OCI-M1 (cell line): ENCODE data around the gene TRIOBP.

Source experiments
- DNase-seq: peaks from one replicate; lab custom pipeline; 2025; lab: John Stamatoyannopoulos, UW

TRIOBP gene

DNA sequence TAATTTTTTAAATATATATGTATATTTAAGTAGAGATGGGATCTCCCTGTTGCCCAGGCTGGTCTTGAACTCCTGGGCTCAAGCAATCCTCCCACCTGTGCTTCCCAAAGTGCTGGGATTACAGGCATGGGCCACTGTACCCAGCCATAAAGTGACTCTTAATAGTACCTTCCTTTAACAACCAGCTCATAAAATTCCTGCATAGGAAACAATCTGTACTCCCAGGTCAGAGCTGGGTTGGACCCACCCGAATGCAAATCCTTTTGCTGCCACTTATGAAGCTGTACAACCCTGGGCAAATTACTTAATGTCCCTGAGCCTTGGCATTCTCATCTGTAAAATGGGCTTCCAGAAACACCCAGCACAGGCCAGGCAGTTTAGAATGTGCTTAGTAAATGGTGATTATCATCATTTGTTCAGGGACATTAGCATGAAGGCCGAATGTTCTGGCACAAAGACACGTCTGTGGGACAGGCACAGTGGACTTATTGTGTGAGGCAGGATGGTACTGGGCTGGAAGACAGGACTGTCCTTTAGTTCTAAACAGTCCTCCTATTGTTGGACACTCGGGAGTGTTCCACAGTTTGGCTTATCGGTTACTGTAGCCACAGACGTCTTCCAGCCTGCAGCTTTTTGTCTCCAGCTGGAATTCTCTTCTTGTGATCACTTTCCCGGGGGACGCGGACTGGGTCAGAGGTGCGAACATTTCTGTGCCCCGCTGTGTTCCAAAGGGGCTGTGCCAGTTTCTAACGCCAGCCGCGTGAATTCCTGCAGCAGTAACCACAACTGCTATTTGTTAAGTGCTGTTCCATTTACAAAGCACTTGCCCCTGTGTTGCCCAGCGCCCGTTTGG lies 32.4 kb upstream of the TRIOBP start:
- no peak for DNase-seq

DNA sequence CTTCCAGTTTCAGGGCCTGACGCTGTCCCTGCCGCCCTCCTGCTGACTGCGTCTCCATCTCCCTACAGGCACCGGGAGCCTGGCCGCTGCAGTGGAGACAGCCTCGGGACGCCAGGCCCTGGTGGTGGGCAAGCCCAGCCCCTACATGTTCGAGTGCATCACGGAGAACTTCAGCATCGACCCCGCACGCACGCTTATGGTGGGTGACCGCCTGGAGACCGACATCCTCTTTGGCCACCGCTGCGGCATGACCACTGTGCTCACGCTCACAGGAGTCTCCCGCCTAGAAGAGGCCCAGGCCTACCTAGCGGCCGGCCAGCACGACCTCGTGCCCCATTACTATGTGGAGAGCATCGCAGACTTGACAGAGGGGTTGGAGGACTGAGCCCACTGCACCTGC lies 31.4 kb upstream of the TRIOBP start:
- DNase-seq = no peak

DNA sequence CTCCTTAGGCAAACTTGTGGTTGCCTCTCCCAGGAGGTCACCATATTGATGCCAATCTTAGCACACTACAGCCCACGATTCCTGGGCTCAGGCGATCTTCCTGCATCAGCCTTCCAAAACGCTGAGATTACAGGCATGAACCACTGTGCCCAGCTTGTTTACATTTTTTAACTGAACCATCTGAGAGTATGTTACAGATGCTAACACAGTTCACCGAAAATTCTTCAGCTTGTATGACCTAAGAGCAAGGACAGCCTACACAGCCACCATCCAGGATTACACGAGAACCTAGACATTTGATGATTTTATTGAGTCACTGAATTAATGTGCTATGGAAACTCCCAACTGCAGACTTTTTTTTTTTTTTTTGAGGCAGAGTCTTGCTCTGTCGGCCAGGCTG lies 27.3 kb upstream of the TRIOBP start:
- no peak for DNase-seq

DNA sequence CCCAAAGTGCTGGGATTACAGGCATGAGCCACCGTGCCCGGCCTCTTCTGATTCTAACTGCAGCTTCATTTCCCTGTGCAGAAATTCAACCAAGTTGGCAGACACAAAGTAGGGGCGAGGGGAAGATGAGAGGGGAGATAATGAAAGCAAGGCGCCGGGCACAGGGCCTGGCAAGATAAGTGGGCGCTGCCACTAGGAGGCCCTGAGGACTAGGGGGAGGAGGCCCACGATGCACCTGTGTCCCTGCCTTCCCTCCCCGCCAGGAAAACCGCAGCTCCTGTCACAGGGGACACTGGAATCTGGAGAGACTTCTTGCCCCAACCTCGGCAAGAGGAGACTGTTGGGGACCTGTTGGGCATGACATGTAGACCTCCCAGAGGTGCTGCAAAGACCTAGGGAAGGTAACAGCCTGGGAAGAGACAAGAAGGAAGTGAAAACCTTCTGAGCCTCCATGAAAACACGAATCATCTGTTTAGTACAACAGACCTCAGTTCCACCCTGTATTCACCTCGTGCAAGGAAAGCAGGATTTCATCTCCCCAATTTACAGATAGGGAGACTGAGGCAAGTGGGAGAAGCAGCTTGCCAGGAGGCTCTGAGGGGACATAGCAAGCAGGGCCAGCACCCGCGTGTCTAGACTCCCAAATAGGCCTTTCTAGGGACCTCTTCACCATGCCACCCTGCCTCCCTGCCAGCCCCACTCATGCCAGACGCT lies 24.5 kb upstream of the TRIOBP start:
- no peak for DNase-seq

DNA sequence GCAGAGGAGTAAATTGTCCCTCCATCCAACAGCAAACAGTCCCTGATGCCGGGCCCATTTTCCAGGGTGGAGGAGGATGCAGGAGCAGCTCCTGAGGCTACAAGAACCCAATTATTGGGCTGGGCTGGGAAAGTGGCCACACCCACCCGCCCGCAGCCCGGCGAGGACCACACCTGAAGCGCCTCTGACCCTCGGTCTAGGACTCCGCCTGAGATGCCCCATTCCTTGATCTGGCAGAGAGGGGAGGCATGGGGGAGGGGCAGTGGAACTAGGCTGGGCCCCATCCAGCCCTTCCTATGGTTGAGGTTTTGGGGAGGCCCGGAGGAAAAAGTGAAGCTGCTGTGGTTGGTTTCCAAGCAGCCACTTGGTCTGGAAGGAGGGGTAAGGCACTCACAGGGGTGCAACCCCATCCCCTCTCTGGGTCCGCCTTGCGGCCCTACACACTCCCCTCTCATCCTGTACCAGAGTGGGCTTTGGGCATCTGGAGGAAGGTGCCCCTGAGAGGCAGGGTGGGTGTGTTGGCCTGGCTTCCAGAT lies 23.9 kb upstream of the TRIOBP start:
- no peak for DNase-seq

DNA sequence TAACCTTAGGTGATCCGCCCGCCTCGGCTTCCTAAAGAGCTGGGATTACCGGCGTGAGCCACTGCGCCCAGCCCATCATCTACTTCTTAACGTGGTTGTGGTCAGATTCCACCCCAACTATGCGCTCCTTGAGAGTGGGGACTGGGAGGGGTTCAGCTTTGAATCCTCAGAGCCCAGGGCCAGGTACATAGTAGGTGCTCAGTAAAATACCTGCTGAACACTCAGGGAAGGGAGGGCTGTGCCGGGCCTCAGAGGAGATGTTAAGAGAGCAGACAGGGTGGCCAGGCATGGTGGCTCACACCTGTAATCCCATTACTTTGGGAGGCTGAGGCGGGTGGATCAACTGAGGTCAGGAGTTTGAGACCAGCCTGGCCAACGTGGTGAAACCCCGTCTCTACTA lies 22.6 kb upstream of the TRIOBP start:
- DNase-seq = no peak

DNA sequence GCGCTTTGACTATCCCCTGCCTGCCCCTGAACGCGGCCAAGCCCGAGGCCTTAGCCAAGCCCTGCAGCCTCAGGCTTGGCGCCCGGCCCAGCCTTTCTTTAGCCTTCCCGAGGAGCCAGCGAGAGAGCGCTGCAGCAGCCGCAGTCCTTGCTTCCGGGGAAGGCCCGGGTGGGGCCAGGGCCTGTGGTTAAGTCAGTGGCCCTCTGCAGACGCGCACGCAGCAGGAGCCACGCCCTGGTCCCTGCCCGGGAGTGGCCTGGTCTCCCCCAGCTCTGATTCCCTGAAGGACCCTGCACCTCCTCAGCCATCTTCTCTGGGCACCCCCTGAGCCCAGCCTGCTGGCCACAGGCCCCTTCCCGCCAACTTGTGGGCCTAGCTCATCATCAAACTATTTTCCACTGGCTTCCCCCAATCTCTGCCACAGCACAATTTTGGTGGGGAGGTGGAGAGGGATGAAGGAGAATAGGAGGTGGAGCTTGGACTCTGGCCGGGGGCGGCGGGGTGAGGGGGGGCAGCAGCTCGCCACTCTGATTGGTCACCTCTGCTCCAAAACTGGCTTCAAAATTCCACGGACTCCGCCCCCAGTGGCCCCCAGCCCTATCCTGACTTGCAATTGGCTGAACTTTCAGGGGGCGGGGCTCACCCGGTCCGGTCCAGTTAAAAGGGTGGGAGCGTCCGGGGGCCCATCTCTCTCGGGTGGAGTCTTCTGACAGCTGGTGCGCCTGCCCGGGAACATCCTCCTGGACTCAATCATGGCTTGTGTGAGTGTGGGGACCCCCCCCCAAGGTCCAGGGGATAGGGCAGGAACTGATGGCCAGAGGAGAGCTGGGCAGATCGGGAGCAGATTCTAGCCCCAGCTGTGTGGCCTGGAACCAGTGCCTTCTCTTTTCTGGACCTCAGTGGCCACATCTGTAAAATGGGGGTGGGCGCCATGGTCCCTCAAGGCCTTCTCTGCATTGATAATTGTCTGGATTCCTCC lies 21.6 kb upstream of the TRIOBP start, which contains the start of gene LGALS1:
Gene LGALS1 (plus strand): TSS at position 686 of the 979 bp plus-strand sequence. CDS start 67 bp downstream, at position 753.
- DNase-seq = peak; percentile 96

DNA sequence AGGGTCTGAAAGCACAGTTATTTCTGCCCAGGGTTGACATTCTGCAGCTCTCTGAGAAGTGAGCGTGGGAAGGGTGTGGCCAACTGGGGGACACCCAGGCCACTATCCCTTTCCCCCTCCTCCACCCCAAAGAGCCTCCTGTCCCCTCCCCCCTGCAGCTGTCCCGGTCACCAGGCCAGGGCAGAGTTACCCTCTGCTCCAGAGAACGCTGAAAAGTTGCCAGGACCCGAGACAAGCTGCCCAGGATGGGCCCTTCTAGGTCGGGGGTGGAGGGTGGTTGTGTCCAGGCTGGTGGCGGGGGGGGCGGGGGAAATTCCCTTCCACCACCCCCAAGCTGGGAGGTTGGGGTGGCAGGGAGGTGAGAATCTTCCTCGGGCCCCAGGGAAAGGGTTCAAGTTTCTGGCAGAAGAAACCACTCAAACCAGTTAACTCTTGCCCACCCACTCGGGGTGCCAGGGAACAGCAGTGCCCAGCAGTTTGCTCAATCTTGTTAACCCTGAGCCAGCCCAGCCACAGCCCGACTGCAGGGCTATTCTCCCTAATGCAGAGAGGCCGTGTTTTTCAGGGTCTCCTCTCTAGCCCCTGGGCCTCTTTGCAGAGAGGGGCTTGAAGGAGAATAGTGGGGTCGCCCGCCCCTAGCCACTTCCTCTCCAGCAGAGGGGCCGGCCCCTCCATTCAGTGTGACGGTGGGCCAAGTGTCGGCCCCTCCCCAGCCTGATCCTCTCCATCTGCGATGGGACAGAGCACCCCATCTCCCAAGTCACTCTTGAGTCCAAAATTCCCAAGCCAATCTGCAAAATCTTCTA lies 20.7 kb upstream of the TRIOBP start:
- peak; percentile 41 for DNase-seq

DNA sequence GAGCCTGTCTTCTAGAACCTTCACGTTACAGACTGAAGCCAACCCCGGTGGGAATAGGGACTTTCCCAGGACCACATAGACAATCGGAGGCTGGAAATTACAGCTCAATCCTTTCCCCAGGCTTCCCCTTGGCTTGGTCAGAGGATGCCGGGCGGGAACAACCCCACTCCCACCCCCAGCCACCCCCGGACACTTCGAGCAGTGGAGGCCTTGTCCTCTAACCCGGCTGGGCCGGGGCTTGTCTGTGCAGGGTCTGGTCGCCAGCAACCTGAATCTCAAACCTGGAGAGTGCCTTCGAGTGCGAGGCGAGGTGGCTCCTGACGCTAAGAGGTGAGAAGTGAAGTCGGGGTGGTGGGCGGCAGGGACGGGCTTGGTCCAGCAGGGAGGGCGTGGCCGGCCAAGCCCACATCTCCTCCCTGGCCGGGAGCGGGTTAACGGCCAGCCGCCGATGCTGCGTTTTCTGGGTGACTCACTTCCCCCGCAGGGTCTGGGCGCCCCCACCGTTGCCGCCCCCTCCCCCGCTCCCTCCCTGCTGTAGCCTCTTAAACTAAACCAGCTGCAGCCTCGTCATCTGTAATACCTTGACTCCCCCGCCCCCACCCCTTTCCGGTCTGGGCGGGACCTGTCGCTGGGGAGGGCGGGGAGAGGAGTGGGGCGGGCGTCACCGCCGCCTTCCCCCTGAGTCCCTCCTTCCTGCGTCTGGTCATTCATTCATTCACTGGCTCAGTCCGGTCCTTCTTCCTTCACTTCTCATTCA lies 19.9 kb upstream of the TRIOBP start:
- DNase-seq = peak; percentile 96

DNA sequence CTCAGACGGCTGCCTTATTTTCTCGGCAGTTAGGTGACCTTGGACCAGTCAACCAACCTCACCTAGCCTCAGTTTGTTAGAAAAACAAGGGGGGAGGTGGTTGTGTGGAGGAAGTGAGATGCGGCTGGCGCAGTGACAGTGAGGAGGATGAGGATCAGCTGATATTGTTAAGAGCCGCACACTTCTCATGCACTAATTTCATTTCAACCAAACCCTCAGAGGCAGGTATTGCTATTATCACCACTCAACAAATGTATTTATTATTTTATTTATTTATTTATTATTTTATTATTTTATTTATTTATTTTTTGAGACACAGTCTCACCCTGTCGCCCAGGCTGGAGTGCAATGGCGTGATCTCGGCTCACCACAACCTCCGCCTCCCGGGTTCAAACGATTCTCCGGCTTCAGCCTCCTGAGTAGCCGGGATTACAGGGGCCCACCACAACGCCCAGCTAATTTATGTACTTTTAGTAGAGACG lies 19.3 kb upstream of the TRIOBP start:
- DNase-seq = no peak

DNA sequence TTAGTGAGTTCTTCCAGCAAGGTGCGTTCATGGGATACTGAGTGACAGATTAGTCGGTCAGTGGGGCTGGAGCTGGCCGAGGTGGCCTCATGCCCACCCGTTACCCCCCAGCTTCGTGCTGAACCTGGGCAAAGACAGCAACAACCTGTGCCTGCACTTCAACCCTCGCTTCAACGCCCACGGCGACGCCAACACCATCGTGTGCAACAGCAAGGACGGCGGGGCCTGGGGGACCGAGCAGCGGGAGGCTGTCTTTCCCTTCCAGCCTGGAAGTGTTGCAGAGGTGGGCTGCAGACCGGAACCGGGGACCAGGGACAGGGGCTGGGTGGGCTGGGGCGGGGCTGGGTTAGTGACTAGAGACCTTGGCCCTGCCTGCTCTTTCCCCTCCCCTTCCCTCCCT lies 18.5 kb upstream of the TRIOBP start:
- no peak for DNase-seq

DNA sequence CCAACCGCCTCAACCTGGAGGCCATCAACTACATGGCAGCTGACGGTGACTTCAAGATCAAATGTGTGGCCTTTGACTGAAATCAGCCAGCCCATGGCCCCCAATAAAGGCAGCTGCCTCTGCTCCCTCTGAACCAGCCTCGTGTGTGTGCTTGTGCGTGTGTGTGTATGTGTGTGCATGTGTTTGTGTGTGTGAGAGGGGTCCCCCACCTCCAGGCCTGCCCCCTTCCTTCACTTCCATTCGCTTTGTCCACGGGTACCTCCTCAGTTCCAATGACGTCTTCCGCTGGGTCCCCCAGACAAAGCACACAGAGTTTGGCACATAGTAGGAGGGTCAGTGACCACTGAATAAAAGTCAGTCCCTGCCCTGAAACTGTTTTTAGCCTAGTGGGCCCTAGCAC lies 17.2 kb upstream of the TRIOBP start:
- DNase-seq = no peak

DNA sequence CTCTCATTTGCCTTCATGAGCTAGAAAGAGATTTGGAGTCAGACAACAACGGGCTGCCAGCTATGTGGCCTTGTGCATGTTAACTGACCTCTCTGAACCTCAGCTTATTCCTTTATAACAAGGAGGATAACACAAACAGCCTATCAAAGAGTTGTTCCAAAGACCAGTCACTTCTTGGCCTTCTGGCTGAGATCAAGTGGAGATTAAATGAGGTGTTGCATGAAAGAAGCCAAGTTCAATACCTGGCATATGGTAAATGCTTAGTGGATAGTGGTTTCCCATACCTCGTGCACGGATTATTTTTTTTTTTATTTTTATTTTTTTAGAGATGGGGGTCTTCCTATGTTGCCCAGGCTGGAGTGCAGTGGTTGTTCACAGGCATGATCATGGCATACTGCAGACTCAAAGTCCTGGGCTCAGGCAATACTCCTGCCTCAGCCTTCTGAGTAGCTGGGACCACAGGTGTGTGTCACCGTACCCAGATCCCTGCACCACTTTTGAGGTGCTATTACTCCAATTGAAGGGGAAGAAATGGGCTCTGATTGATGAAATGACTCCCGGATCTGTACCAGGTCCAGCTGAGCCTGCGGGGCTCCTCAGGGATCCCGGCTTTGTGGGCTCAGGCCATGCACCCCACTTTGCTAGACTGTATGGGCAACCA lies 16.5 kb upstream of the TRIOBP start:
- DNase-seq = no peak

DNA sequence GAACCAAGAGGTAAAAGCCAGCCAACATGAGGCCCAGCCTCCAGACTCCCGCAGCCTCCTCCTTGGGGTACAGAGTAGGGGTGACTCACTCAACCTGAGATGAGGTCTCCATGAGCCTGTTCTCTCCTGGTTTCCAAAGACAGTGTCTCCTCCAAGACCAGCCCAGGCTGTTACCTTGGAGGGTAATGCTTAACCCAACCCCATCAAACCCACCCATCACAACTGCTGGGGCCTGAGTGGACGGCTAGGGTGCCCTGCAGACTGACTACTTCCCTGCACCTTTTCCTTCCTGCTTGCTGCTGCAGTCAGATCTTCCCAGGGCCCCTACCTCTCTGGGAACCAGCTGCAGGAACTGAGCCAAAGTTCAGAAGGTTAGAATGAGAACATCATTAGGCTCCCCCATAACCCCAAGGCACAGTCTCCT lies 15.8 kb upstream of the TRIOBP start:
- DNase-seq = no peak

DNA sequence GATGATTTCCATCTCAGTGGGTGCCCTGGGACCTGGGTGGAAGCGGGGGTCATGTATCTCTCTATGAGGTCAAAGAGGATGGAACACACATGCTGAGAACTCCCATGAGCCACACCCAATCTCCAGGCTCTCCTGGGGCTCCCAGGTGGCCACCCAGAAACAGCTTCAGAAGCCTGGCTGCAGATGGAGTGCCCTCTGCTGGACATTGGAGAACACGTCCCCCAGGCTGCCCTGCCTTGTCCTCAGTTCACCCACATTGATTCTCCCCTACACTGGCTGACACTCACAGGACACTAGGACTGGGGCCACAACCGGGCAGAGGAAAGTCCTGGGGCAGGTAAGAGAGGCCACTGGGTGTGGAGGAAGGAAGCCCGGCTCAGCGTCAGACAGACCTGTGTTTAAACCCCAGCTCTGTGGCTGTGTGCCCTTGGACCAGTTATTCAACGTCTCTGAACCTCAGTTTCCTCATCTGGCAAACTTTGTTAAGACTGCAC lies 15.2 kb upstream of the TRIOBP start:
- peak; percentile 83 for DNase-seq

DNA sequence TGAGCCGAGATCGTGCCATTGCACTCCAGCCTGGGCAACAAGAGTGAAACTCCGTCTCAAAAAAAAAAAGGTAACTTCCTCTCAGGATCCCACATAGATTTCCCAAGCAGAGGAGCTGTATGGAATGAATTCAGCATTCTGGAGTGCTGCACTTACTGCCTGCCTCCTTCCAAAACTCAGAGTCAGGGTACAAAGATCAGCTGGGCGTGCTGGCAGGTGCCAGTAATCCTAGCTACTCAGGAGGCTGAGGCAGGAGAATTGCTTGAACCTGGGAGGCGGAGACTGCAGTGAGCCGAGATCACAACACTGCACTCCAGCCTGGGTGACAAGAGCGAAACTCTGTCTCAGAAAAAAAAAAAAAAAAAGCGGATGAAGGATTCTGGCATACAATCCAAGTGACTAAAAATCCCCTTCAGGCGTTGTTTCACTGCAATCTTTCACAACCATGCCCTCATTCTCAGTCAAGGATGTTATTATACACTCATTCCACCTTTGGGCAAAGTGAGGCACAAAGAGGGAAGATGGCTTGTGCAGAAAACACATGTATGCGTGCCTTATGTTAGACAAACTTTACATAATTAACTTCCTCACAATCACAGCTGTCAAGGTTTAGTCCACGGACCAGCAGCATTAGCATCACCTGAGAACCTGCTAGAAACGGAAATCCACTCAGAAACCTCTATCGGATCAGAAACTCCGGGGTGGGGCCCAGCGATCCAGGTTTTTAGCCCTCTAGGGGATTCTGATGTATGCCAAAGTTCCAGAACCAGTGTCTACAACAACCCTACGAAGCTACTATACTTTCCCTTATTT lies 11.8 kb upstream of the TRIOBP start:
- no peak for DNase-seq

DNA sequence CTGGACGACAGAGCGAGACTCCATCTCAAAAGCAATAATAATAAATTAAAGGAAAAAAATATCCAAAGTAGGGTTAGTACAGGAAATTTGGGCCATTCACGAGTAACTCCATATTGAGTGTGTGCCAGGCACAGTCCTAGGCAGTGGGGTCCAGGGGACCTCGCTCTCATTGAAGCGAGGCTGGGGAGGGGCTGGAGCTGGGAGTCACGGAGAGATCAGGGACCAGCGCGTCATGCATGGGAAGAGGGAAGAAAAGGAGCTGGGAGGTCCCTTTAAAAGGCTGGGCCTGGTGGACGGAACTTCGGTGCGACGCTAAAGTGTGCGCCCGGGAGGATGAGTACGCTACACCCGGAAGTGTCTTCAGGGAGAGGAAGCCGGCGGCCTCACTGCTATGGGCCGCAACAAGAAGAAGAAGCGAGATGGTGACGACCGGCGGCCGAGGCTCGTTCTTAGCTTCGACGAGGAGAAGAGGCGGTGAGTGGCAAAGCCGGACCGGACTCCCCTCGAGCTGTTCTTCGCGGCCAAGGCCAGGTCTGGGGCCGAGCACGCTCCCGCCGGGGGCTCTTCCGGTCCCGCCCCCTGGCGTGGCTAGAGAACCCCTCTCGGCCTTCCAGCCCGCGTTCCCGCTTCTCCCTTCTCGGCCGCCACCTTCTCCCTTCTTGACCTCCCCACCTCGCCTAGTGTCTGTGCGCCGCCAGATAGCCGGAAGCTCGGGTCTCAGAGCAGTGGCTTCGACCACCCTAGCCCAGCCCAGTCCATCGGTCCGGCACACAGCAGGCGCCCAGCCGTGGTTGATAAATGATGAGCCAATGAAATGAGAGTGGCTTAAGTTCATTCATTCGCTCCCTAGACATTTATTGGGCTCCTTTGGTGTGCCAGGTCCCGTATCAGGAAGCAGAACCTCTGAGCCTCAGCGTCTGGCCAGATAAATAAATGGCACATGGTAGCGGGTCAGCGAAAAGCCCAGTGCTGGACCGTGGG lies 10.6 kb upstream of the TRIOBP start, which contains the start of gene NOL12:
Gene NOL12 (plus strand): TSS at position 342 of the 981 bp plus-strand sequence. CDS start 50 bp downstream, at position 392.
- DNase-seq = peak; percentile 93
